Mucosa of stomach (tissue), 1 donor: ENCODE results near the gene CTNNBL1.

ENCODE experiments used
- H3K27me3 ChIP-seq: one replicate; pipeline ENCODE4 v1.7.0; 2013; ENCODE audit warnings: mild to moderate bottlenecking, low read length; ENCODE audit not compliant: control insufficient read depth, insufficient read depth
- H3K36me3 ChIP-seq: one replicate; pipeline ENCODE4 v1.7.0; 2013; ENCODE audit warnings: low read length; ENCODE audit not compliant: control insufficient read depth, insufficient read depth
- H3K4me1 ChIP-seq: one replicate; pipeline ENCODE4 v1.7.0; 2013; ENCODE audit warnings: mild to moderate bottlenecking, low read length; ENCODE audit not compliant: control insufficient read depth, insufficient read depth
- H3K4me3 ChIP-seq: one replicate; pipeline ENCODE4 v1.7.0; 2013; ENCODE audit warnings: low read length
- H3K9ac ChIP-seq: one replicate; pipeline ENCODE4 v1.7.0; 2013; ENCODE audit warnings: mild to moderate bottlenecking, low read length, moderate library complexity
- H3K9me3 ChIP-seq: one replicate; pipeline ENCODE4 v1.7.0; 2013; ENCODE audit warnings: mild to moderate bottlenecking, low read length, moderate library complexity; ENCODE audit not compliant: control insufficient read depth
- donor health status: Pancreatic carcinoma.

The CTNNBL1 gene

DNA sequence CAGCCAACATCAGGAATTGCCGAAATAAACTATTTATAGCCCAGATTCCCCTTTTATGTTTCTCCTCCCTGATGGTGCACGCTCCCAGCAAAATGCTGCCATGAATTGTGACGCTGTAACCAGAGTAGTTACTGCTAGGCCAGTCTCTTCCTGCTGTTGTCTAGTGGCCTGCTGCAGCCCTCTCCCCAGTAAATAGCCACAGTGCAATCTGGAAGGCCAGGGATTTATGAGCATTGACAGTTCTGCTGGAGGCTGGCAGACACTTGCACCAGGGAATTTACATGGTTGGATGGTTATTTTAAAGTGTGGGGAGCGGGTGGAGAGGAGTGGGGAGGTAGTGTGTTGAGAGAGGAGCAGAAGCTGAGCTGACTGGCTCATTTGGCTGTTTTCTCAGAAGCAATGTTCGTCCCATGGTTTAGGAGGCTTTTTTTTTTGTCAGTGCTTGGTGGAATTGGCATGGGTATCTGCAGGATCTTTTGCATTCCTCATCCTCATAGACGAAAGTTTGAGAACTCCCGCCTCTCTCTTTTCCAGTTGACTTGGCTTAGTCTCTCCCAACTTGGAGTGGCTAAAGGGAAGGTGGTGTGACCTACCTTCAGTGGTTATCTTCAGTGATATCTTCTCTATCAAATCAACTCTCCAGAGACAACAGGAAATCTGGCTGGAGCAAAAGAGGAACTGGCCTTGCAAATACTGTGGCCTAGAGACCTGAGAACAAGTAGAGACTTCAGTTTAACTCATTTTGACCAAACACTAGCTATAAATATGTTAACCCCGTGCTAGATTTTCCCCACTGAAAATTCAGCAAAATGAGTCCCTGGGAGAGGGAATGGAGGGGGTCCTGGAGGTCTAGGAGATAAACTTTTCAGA is 109.8 kb downstream of the CTNNBL1 start:
- peaks cover 4% of the 10 kb centered on the region for H3K4me1 ChIP-seq
- H3K9me3 ChIP-seq = no peaks in the 10 kb centered on the region
- no peaks in the 10 kb centered on the region for H3K27me3 ChIP-seq
- no peaks in the 10 kb centered on the region for H3K36me3 ChIP-seq
- H3K9ac ChIP-seq = no peak overlapping the region
- H3K4me3 ChIP-seq = no peak overlapping the region

- Histone ChIP-seq H3K4me1 (peaks cover 4% of the 10 kb centered on the region), H3K9ac (no peak overlapping the region), H3K27me3 (no peaks in the 10 kb centered on the region), H3K36me3 (no peaks in the 10 kb centered on the region), H3K9me3 (no peaks in the 10 kb centered on the region), H3K4me3 (no peak overlapping the region)
These were observed 111.0 kb downstream of the CTNNBL1 start for GRCh38 chr20:37804584-37805566.

DNA sequence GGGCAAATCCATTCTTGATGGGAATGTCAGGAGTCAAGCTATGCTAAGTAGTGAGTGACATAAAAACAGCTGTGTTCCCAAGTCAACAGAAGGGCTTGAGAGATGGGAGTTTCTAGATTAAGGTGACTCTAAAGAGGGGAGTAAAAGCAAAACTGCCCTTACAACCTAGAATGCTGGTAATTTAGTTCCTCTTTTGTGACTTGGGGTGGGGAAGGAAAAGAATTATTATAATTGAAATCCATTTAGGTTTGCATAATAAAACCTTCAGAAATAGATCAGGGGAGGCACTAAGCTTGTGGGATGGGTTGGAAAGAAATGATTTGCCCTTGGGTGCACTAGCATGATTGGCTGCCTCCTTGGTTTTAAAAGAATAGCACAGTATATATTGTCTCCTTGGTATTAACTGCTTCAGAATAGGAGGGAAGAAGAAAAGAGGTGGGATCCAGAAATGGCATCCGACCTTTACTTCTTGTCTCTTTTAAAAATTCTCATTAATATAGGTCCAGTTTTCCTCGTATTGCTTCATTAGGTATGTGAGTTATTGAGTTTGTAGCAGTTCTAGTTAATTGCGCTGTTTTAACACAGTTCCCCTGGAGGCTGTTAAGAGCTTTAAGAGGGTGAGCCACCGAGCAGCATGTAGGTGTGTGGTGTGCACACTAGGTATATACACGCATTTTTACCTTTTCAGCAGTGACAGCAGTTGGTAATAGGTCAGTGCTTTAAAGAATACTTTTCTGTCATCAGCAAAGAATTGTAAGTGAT is 113.8 kb downstream of the CTNNBL1 start:
- no peaks in the 10 kb centered on the region for H3K9me3 ChIP-seq
- H3K4me1 ChIP-seq = no peaks in the 10 kb centered on the region
- H3K9ac ChIP-seq = no peak overlapping the region
- no peaks in the 10 kb centered on the region for H3K27me3 ChIP-seq
- no peaks in the 10 kb centered on the region for H3K36me3 ChIP-seq
- H3K4me3 ChIP-seq = no peak overlapping the region

GRCh38 chr20:37808233-37809070 is 114.6 kb downstream of the CTNNBL1 start:
- no peaks in the 10 kb centered on the region for H3K36me3 ChIP-seq
- no peak overlapping the region for H3K9ac ChIP-seq
- H3K9me3 ChIP-seq = no peaks in the 10 kb centered on the region

GRCh38 chr20:37810027-37810426 is 116.2 kb downstream of the CTNNBL1 start:
- Histone ChIP-seq H3K4me3 (no peak overlapping the region), H3K27me3 (no peaks in the 10 kb centered on the region), H3K9me3 (no peaks in the 10 kb centered on the region), H3K36me3 (no peaks in the 10 kb centered on the region), H3K9ac (no peak overlapping the region), H3K4me1 (no peaks in the 10 kb centered on the region)

More at GRCh38 chr20:37808233-37809070, 114.6 kb downstream of the CTNNBL1 start:
- no peaks in the 10 kb centered on the region for H3K4me1 ChIP-seq
- no peaks in the 10 kb centered on the region for H3K27me3 ChIP-seq
- H3K4me3 ChIP-seq = no peak overlapping the region

DNA sequence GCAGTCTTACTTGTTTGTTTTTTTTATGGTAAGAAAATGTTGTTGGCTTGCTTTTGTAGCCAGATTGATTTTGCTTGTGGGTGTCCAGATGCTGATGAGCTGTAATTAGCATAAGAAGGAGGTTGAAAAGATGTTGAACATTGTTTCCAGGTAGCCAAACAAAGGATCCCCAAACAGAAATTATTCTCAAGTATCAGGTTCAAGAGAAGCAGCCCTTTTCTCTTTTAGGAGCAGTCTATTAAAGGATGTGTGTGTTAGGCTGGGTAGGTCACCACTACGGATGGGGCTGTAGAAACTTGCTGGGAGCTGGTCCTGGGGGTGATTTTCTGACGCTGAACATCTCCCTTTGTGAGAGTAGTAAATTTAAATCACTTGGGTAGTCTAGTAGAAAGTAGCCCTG is 122.2 kb downstream of the CTNNBL1 start:
- H3K36me3 ChIP-seq = no peaks in the 10 kb centered on the region
- H3K4me1 ChIP-seq = no peaks in the 10 kb centered on the region
- no peaks in the 10 kb centered on the region for H3K27me3 ChIP-seq
- H3K4me3 ChIP-seq = no peak overlapping the region
- H3K9me3 ChIP-seq = no peaks in the 10 kb centered on the region
- no peak overlapping the region for H3K9ac ChIP-seq

- H3K9me3 ChIP-seq = no peaks in the 10 kb centered on the region
These were observed 122.9 kb downstream of the CTNNBL1 start for GRCh38 chr20:37816726-37817125.

DNA sequence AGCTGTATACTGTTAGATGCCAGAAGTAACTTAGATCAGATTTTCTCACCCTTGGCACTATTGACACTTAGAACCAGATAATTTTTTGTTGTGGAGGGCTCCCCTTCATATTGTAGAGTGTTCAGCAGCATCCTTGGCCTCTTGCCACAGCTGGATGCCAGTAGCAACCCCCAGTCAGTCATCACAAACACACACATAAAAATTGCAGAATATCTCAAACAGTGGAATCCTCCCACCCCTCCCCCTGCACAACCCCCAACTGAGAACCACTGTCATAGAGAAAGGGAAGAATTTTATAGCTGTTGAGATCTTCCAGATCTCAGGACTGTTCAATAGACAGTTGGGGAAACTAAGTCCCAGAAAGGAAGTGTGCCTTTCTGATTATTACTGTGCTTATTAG is 127.9 kb downstream of the CTNNBL1 start:
- no peak overlapping the region for H3K4me3 ChIP-seq
- H3K36me3 ChIP-seq = no peaks in the 10 kb centered on the region
- H3K9me3 ChIP-seq = no peaks in the 10 kb centered on the region
- H3K9ac ChIP-seq = no peak overlapping the region
- H3K27me3 ChIP-seq = no peaks in the 10 kb centered on the region
- peaks cover 4% of the 10 kb centered on the region for H3K4me1 ChIP-seq

More at GRCh38 chr20:37816726-37817125, 122.9 kb downstream of the CTNNBL1 start:
- H3K4me1 ChIP-seq = no peaks in the 10 kb centered on the region
- no peaks in the 10 kb centered on the region for H3K27me3 ChIP-seq
- no peaks in the 10 kb centered on the region for H3K36me3 ChIP-seq
- no peak overlapping the region for H3K9ac ChIP-seq
- H3K4me3 ChIP-seq = no peak overlapping the region

DNA sequence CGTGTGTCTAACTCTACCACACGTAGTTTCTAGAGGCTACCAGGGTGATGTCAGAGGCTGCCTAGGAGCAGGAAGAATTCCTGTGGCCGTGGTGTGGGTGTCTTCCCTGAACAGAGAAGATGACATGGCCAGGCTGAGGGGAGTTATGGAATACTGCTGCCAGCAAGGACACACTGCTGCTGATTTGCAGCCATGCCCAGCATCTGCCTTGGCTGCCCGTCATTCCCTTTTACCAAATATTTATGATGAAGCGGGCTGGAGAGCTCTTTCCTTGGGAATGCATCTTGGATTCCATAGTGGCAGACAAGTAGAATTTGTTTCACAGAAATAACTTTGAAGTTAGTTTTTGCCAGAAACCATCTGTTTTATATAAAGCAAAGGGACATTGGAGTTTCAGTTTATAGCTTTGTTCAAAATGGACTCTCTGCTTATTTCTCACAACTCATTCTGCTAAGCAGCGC is 128.3 kb downstream of the CTNNBL1 start:
- Histone ChIP-seq H3K9me3 (no peaks in the 10 kb centered on the region), H3K4me1 (peaks cover 4% of the 10 kb centered on the region), H3K36me3 (no peaks in the 10 kb centered on the region), H3K27me3 (no peaks in the 10 kb centered on the region), H3K9ac (no peak overlapping the region), H3K4me3 (no peak overlapping the region)

GRCh38 chr20:37823296-37823980 is 129.6 kb downstream of the CTNNBL1 start:
- Histone ChIP-seq H3K4me1 (peaks cover 4% of the 10 kb centered on the region), H3K9me3 (no peaks in the 10 kb centered on the region), H3K36me3 (no peaks in the 10 kb centered on the region), H3K27me3 (no peaks in the 10 kb centered on the region), H3K9ac (no peak overlapping the region), H3K4me3 (no peak overlapping the region)
